HG03439 (cell line): ENCODE results near the gene KBTBD3.

Source experiments
- ATAC-seq: cut with Tn5 transposase; IDR thresholded peaks from one replicate; pipeline ENCODE4 v1.9.1; 2021; ENCODE audit warnings: mild to moderate bottlenecking, moderate library complexity; ENCODE audit not compliant: unreplicated experiment

KBTBD3 gene, protein sequence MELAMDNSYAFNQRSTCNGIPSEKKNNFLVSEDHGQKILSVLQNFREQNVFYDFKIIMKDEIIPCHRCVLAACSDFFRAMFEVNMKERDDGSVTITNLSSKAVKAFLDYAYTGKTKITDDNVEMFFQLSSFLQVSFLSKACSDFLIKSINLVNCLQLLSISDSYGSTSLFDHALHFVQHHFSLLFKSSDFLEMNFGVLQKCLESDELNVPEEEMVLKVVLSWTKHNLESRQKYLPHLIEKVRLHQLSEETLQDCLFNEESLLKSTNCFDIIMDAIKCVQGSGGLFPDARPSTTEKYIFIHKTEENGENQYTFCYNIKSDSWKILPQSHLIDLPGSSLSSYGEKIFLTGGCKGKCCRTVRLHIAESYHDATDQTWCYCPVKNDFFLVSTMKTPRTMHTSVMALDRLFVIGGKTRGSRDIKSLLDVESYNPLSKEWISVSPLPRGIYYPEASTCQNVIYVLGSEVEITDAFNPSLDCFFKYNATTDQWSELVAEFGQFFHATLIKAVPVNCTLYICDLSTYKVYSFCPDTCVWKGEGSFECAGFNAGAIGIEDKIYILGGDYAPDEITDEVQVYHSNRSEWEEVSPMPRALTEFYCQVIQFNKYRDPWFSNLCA

GRCh38 chr11:106076919-106077608 is at the start of gene KBTBD3:
TSS of gene KBTBD3 (minus strand) at chr11:106077347. CDS start at chr11:106059097, 18,250 bp downstream.
- ATAC-seq, result peak; percentile 96

DNA sequence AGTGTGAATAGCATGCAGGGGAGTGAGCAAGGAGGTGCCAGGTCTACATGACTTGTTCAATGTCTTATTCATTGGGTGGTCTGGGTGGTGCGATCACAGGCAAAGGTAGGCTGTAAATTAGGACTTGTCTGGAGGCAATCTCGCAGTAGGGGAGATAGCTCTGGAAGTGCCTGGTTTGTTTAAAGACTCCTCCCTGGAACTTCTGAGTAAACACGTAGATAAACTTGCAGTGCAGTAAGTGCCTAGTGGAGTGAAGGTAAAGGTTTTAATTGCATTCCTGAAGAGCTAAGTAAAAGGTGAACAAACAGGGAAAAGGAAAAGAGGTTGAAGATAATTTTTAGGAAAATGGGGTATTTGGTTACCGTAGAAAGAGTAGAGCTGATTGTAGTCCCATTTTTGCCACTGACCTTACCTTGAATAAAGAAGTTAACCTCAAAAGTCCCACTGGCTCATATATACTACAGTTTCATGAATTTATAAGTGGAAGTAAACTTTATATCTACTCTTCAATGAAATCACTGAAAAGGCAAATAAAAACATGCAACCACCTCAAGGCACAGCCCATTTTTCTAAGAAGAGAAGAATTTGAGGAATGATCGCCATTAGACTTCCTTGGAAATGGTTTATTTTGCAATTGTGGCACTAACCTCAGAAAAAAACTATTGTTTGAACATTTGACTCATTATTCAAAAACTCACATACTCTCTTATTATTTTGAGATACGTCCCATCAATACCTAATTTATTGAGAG is 44.6 kb upstream of the KBTBD3 start:
- ATAC-seq, result no peak

DNA sequence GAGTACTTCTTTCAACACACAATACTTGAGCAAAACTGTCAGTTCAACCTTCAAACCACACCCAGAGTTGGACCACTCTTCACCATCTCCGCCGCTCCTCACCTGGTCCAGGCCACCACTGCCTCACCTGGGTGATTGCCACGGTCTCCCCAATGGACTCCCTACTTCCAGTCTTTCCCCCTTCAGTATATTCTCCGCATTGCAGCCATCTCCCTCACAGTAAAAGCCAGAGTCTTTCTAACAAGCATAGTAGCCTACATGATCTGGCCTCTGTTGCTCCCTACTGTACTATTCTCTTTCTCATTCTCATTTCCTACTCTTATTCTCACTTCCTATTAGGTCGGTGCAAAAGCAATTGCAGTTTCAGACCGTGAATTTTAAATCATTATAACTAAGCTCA is 28.8 kb upstream of the KBTBD3 start:
- no peak for ATAC-seq

- ATAC-seq, result no peak
Measured at GRCh38 chr11:106101819-106102218, 24.7 kb upstream of the KBTBD3 start.

- ATAC-seq, result no peak
Measured at GRCh38 chr11:106101370-106101769, 24.2 kb upstream of the KBTBD3 start.

- ATAC-seq, result no peak
Measured at GRCh38 chr11:106098893-106099553, 21.9 kb upstream of the KBTBD3 start.

- ATAC-seq, result no peak
Measured at GRCh38 chr11:106092446-106092845, 15.3 kb upstream of the KBTBD3 start.

GRCh38 chr11:106091480-106092123 is 14.5 kb upstream of the KBTBD3 start:
- peak; percentile 99 for ATAC-seq

GRCh38 chr11:106088896-106089295 is 11.7 kb upstream of the KBTBD3 start:
- ATAC-seq, result no peak

DNA sequence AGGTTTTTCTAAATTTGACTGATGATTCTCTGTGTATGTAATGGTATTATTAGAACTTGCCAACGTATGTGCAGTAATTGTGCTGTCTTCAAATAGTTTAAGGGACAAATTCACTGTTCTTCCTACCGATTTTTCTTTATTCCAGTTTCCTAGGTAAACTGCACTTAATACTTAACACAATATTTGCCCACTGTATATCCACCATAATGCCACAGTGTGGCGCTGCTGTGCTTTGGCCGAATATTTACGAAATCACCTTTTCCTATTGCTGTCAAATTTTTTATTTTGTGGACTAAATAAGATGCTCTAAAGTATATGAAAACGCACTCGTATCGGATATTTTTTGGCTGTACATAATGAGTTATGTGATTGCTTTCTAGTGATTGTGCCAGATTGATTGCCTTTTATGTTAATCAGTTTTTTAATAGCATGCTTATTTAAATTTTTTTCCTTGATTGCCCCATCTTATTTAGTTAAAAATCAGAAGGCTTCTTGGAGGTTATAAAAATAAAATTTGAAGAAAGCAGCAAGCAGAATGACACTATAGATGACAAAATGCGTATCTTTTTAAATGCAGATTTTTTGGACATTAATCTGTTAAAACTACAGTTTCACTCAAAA is 10.8 kb upstream of the KBTBD3 start:
- no peak for ATAC-seq

- ATAC-seq, result no peak
Measured at GRCh38 chr11:106086850-106087249, 9.7 kb upstream of the KBTBD3 start.

DNA sequence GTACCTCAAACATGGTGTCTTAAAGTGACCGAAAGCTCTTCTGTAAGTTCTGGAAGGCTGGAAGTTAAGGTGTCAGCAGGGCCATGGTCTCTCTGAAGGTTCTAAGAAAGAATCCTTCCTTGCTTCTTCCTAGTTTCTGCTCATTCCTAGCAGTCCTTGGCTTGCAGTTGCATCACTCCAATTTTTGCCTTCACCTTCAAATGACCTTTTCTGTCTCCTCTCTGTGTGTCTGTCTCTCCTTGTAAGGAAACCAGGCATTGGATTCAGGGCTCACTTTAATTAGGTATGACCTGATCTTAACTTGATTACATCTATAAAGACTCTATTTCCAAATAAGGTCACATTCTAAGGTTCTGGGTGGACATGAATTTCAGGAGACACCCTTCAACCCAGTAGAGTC is 9.0 kb upstream of the KBTBD3 start:
- no peak for ATAC-seq

DNA sequence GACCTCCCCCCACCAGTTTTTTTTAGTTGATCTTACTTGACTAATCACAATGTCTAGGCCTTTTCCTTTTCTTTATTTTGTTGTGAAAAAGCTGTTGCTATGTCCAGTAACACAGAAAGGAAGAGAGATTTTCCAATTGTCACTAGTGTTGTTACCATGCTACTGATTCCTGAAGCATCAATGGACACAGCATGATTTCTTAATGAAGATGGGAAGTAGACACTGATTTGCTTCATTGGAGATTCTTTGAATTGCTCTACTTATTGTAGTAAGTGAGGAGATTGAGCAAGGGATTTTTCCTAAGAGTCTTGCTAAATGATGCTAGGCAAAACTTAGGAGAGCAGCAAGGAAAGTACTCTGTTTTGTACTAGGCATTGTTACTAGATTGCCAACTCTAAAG is 4.9 kb upstream of the KBTBD3 start:
- no peak for ATAC-seq

DNA sequence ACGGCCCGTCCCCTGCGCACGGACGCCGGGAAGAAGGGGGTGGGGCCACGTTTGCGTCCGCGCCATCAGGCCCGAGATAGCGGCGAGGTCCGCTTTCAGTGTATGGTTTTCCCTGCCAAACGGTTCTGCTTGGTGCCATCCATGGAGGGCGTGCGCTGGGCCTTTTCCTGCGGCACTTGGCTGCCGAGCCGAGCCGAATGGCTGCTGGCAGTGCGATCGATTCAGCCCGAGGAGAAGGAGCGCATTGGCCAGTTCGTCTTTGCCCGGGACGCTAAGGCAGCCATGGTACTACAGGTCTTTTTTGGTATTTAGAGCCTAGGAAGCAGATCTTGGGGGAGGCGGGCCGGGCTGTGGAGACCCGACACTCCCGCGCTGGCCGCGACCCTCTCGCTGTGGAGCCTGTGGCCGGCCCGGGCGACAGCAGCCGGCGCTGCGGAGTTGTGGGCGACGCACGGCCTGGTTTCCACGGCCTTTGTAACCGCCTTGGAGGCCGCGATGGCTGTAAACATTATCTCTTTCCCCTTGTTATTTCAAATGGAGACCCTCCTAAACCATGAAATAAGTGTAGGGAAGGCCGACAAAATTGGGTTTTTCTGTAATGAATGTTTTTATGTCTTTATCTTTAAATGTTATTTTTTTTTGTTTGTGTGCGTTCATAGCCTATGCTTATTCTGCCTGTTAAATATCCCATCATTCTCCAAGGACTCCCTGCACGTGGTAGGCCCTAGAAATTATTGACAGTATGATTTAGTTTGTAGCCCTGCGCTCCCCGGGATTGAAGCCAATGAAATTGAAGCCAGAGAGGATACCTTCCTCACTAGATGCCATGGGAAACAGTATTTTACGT is 685 bp upstream of the KBTBD3 start, which contains the start of gene AASDHPPT:
AASDHPPT (plus strand) TSS at position 54 of the 847 bp plus-strand sequence; CDS start at position 103, 49 bp downstream.
- ATAC-seq, result peak; percentile 27

DNA sequence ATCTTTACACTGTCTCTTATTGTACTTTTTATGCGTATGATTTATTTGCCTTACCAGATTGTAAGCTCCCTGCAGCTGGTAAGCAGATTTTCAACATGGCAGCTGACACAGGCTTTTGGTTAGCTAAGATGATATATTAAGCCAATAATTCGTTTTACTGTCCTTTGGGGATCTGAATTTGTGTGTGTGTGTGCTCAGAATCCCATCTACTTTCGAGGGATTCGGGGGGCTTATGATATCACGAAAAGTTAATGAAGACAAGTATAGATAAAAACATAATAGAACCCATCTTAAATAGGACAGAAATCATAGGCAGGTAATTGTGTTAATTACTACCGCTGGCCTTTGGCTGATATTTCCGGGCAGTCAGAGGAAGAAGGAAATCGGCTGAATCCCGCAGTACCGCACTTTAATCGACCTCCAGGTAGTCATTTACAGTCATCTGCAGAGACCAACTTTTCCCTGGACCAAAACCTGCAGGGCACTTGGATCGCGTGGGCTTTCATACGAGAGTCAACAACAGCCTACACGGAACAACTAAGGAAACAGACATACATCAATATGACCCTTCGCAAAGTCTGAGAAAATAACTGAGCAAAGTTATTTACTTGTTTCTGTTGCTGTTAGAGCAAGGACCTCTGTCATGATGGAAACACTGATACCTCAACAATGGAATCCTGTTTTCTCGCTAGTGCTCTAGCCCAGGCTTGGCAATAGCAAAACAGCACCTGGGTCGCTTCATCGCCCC is 802 bp downstream of the KBTBD3 start:
- ATAC-seq, result no peak

DNA sequence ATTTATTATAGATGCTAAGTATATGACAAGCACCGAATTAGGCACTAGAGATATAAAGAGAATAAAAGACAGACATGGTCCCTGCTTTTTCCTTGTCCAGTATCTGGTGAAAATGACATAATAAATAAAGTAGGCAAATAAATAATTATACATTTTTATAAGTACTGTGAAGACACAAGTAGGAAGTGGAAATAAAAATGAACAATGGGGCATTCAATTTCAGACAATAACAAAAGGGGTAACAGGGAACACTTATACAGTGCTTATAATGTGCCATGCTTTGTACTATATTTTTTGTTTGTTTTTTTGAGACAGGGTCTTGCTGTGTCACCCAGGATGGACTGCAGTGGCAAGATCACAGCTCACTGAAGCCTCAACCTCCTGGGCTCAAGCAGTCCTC is 4.3 kb downstream of the KBTBD3 start:
- ATAC-seq, result no peak

- ATAC-seq, result no peak
Measured at GRCh38 chr11:106070606-106071005, 6.5 kb downstream of the KBTBD3 start.

DNA sequence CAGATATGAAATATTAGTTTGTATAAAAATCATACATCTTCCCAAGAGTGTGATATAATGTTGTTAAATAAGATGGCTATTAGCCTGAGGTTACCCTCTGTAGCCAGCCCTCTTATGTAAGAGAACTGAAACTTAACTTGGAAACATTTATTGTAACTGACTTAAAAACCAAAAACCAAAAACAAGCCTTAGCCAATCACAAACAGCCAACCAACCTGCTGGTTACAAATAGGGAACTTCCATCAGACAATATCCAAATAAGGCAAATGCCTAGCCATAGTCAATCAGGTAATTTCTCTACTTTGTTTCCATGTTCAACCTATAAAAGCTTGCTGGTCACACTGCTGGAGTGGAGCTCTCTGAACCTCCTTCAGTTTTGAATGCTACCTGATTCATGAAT is 14.1 kb downstream of the KBTBD3 start:
- no peak for ATAC-seq
